Colonic mucosa (tissue), 4 donors: Measurements from ENCODE around the gene ASB15. TPM values are rescaled to one million over a fixed set of nuclear protein-coding genes. Genes with fewer than 3 reads are reported as not detected.
A peak's percentile ranks its signal among the peaks of the same experiment; 100 is the strongest.

Experiments
- DNase-seq: peaks from one replicate; pipeline ENCODE4 v3.0.0-alpha.2; 2020
- H3K27ac ChIP-seq: fragments of 200-600 bp; one replicate; pipeline ENCODE4 v1.8.0; 2021
- H3K27me3 ChIP-seq: fragments of 200-600 bp; one replicate; pipeline ENCODE4 v1.8.0; 2021
- H3K36me3 ChIP-seq: fragments of 200-600 bp; one replicate; pipeline ENCODE4 v1.8.0; 2021
- H3K4me1 ChIP-seq: fragments of 200-600 bp; one replicate; pipeline ENCODE4 v1.8.0; 2021; ENCODE audit warnings: mild to moderate bottlenecking
- H3K4me3 ChIP-seq: fragments of 200-600 bp; one replicate; pipeline ENCODE4 v1.8.0; 2021
- H3K9ac ChIP-seq, 2 donors: one replicate each; pipeline ENCODE4 v1.7.0; 2013; ENCODE audit warnings: control low read depth in 2 of 2, low read depth in 2 of 2, low read length in 2 of 2
- H3K9me3 ChIP-seq: fragments of 200-600 bp; one replicate; pipeline ENCODE4 v1.8.0; 2021
- CTCF ChIP-seq: fragments of 200-600 bp; IDR thresholded peaks from one replicate; pipeline ENCODE4 v1.8.0; 2022; ENCODE audit warnings: antibody characterized with exemption, mild to moderate bottlenecking
- intact Hi-C: fragments of 100-400 bp; cut with DNase I; formaldehyde crosslinking; loops from one replicate; pipeline ENCODE4 v1.14.1; 2022
- total RNA-seq, 2 donors: library from RNA; stranded (reverse); fragmentation: NEBNext Ultra II Directional in 1 of 2; extraction: Animal tissue kit (Norgen Biotek cat#: 25700) in 1 of 2; gene quantifications; one replicate each; pipeline ENCODE4 v1.2.1, GENCODE V29; 2021
- donor health status: healthy.
- donor health status: DM: no; HTN: no; CAD: no.
- donor health status: DM: no; HTN: no; CAD: no.

ASB15 gene
- total RNA-seq, 2 donors from 2014 or later = not detected

- H3K9ac ChIP-seq = no peak overlapping the region
- no peaks in the 10 kb centered on the region for H3K36me3 ChIP-seq
- H3K4me3 ChIP-seq = no peak overlapping the region
- no peaks in the 10 kb centered on the region for H3K4me1 ChIP-seq
- no peak for DNase-seq
- no peak for TF ChIP-seq CTCF
- H3K27ac ChIP-seq = no peak overlapping the region
- H3K9me3 ChIP-seq = no peaks in the 10 kb centered on the region
- intact Hi-C loops = loop anchor here (5.0 to 10.0 kb wide), 3 partner anchors 55 to 188 kb away; no protein-coding TSS in a partner anchor
- H3K27me3 ChIP-seq = no peaks in the 10 kb centered on the region
Observed at GRCh38 chr7:123679614-123680013, 78.0 kb downstream of the ASB15 start.

- intact Hi-C loops = loop anchor here (5.0 to 10.0 kb wide), 3 partner anchors 54 to 187 kb away; no protein-coding TSS in a partner anchor
Observed at GRCh38 chr7:123680580-123680979, 79.0 kb downstream of the ASB15 start.

GRCh38 chr7:123681561-123681960 lies 79.9 kb downstream of the ASB15 start:
- TF ChIP-seq CTCF = no peak
- no peak for DNase-seq
- Histone ChIP-seq H3K9me3 (no peaks in the 10 kb centered on the region), H3K4me1 (no peaks in the 10 kb centered on the region), H3K36me3 (no peaks in the 10 kb centered on the region), H3K27ac (no peak overlapping the region), H3K9ac (no peak overlapping the region), H3K27me3 (no peaks in the 10 kb centered on the region), H3K4me3 (no peak overlapping the region)
- intact Hi-C loops = loop anchor here (5.0 to 10.0 kb wide), 3 partner anchors 53 to 186 kb away; no protein-coding TSS in a partner anchor

More at GRCh38 chr7:123680580-123680979, 79.0 kb downstream of the ASB15 start:
- DNase-seq = no peak
- Histone ChIP-seq H3K4me3 (no peak overlapping the region), H3K27ac (no peak overlapping the region), H3K4me1 (no peaks in the 10 kb centered on the region), H3K9me3 (no peaks in the 10 kb centered on the region), H3K36me3 (no peaks in the 10 kb centered on the region), H3K27me3 (no peaks in the 10 kb centered on the region), H3K9ac (no peak overlapping the region)
- no peak for TF ChIP-seq CTCF

- TF ChIP-seq CTCF = peak; percentile 48
Observed at GRCh38 chr7:123682690-123683089, 81.1 kb downstream of the ASB15 start.

GRCh38 chr7:123687161-123687560 lies 85.5 kb downstream of the ASB15 start:
- no peak overlapping the region for H3K9ac ChIP-seq
- no peaks in the 10 kb centered on the region for H3K27me3 ChIP-seq
- no peak for DNase-seq
- no peak overlapping the region for H3K27ac ChIP-seq
- intact Hi-C loops = loop anchor here (10.0 kb wide), 1 partner anchor 48 kb away; no protein-coding TSS in a partner anchor
- no peaks in the 10 kb centered on the region for H3K9me3 ChIP-seq
- no peaks in the 10 kb centered on the region for H3K4me1 ChIP-seq
- no peak overlapping the region for H3K4me3 ChIP-seq
- H3K36me3 ChIP-seq = no peaks in the 10 kb centered on the region
- TF ChIP-seq CTCF = no peak

More at GRCh38 chr7:123682690-123683089, 81.1 kb downstream of the ASB15 start:
- intact Hi-C loops = loop anchor here (5.0 to 10.0 kb wide), 3 partner anchors 52 to 185 kb away; no protein-coding TSS in a partner anchor
- no peaks in the 10 kb centered on the region for H3K27me3 ChIP-seq
- H3K36me3 ChIP-seq = no peaks in the 10 kb centered on the region
- peak; percentile 36 for DNase-seq
- no peak overlapping the region for H3K9ac ChIP-seq
- no peak overlapping the region for H3K27ac ChIP-seq
- no peak overlapping the region for H3K4me3 ChIP-seq
- H3K9me3 ChIP-seq = no peaks in the 10 kb centered on the region
- no peaks in the 10 kb centered on the region for H3K4me1 ChIP-seq
